Measurements from ENCODE around the gene MRPL11. TPM values are rescaled to one million over a fixed set of nuclear protein-coding genes. Genes with fewer than 3 reads are reported as not detected.

The MRPL11 gene
- total and polyA plus RNA-seq, 2 of the 13 experiments (the other 11 are each of a cell fraction or from before 2014, with no cell fraction given): 72.9 to 176 TPM

- no peaks in the 10 kb centered on the region for H3K36me3 ChIP-seq (replicated peaks in 1 of 2; ENCODE audit: control insufficient read depth in 1 of 2, insufficient read depth in 2 of 2, low read length in 2 of 2)
- no peak overlapping the region for H2AFZ ChIP-seq (ENCODE audit: low read length)
- in situ Hi-C loops (cut with HindIII; ENCODE audit: extremely low pct_ligation_motif_present, low pct_unique_long_range_greater_than_20kb): no loop called here
- H3K4me1 ChIP-seq (ENCODE audit: insufficient read depth, low read length): no peaks in the 10 kb centered on the region
- ChIA-PET CTCF (ENCODE audit: low intra/inter-chr PET ratio, low total read pairs) (no interaction called here), POLR2A (interaction anchor here (0.6 kb wide), 1 partner anchor 78 kb away, joined by 4 read pairs; no protein-coding TSS in a partner anchor)
- ATAC-seq (no peak), DNase-seq (ENCODE audit: low spot score) (no peak), FAIRE-seq (no peak)
- BruUV-seq (replicated peaks): no TSS peak
- intact Hi-C loops (cut with micrococcal nuclease; ENCODE audit: unreplicated experiment): no loop called here
- H3K27ac ChIP-seq (ENCODE audit: extremely low read length, insufficient read depth, low read length): no peak overlapping the region
- WGBS (ENCODE audit: low lambda C conversion rate): 88% methylated on average over 16 of the region's 23 CpGs
- no peak overlapping the region for H3K4me2 ChIP-seq (ENCODE audit: low read depth, low read length)
- H3K79me2 ChIP-seq (ENCODE audit: insufficient read depth, low read length): no peaks in the 10 kb centered on the region
- H3K9me3 ChIP-seq (ENCODE audit: low read length): no peaks in the 10 kb centered on the region
- no peak overlapping the region for H3K9ac ChIP-seq (ENCODE audit: insufficient read depth, low read depth, low read length)
- no peaks in the 10 kb centered on the region; a peak in 1 of 5 replicates for H3K27me3 ChIP-seq (ENCODE audit: control insufficient read depth in 1 of 2, insufficient read depth in 2 of 2, low read length in 2 of 2)
- H4K20me1 ChIP-seq (ENCODE audit: insufficient read depth, low read length): peaks cover 7% of the 10 kb centered on the region; the same call in 1 of the 2 replicates
- no peak overlapping the region for H3K4me3 ChIP-seq (replicated peaks in 1 of 3; ENCODE audit: insufficient read depth in 1 of 3, low read depth in 2 of 3, low read length in 3 of 3)
- TF ChIP-seq ARNT2 (CRISPR knock-in tag; IDR thresholded peaks at IDR 0.05; ENCODE audit: low read depth) (no peak), ZNF569 (CRISPR knock-in tag; IDR thresholded peaks at IDR 0.05; ENCODE audit: borderline replicate concordance) (no peak), NFKBIZ (CRISPR knock-in tag; IDR thresholded peaks at IDR 0.05) (no peak), ZNF687 (CRISPR knock-in tag; IDR thresholded peaks at IDR 0.05) (no peak), ZNF713 (CRISPR knock-in tag; IDR thresholded peaks at IDR 0.05) (no peak), FOXP1 (IDR thresholded peaks at IDR 0.05) (no peak), FOXP1 (CRISPR knock-in tag; IDR thresholded peaks at IDR 0.05) (no peak)
- TF ChIP-seq, protein P1, sequence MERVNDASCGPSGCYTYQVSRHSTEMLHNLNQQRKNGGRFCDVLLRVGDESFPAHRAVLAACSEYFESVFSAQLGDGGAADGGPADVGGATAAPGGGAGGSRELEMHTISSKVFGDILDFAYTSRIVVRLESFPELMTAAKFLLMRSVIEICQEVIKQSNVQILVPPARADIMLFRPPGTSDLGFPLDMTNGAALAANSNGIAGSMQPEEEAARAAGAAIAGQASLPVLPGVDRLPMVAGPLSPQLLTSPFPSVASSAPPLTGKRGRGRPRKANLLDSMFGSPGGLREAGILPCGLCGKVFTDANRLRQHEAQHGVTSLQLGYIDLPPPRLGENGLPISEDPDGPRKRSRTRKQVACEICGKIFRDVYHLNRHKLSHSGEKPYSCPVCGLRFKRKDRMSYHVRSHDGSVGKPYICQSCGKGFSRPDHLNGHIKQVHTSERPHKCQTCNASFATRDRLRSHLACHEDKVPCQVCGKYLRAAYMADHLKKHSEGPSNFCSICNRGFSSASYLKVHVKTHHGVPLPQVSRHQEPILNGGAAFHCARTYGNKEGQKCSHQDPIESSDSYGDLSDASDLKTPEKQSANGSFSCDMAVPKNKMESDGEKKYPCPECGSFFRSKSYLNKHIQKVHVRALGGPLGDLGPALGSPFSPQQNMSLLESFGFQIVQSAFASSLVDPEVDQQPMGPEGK (CRISPR knock-in tag; IDR thresholded peaks at IDR 0.05): no peak
- TF ChIP-seq, protein P2, sequence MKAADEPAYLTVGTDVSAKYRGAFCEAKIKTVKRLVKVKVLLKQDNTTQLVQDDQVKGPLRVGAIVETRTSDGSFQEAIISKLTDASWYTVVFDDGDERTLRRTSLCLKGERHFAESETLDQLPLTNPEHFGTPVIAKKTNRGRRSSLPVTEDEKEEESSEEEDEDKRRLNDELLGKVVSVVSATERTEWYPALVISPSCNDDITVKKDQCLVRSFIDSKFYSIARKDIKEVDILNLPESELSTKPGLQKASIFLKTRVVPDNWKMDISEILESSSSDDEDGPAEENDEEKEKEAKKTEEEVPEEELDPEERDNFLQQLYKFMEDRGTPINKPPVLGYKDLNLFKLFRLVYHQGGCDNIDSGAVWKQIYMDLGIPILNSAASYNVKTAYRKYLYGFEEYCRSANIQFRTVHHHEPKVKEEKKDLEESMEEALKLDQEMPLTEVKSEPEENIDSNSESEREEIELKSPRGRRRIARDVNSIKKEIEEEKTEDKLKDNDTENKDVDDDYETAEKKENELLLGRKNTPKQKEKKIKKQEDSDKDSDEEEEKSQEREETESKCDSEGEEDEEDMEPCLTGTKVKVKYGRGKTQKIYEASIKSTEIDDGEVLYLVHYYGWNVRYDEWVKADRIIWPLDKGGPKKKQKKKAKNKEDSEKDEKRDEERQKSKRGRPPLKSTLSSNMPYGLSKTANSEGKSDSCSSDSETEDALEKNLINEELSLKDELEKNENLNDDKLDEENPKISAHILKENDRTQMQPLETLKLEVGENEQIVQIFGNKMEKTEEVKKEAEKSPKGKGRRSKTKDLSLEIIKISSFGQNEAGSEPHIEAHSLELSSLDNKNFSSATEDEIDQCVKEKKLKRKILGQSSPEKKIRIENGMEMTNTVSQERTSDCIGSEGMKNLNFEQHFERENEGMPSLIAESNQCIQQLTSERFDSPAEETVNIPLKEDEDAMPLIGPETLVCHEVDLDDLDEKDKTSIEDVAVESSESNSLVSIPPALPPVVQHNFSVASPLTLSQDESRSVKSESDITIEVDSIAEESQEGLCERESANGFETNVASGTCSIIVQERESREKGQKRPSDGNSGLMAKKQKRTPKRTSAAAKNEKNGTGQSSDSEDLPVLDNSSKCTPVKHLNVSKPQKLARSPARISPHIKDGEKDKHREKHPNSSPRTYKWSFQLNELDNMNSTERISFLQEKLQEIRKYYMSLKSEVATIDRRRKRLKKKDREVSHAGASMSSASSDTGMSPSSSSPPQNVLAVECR (CRISPR knock-in tag; IDR thresholded peaks at IDR 0.05; ENCODE audit: borderline replicate concordance): no peak
Measured at GRCh38 chr11:66426314-66426713, 12.3 kb downstream of the MRPL11 start.

Measured in HepG2 (cell line).